ENCODE results near the gene DAZAP1.
"Not testable (repeated sequence)": the region's sequence is repeated elsewhere in the genome, so short reads cannot be mapped to it uniquely, and the experiment has no call there.

DAZAP1 gene

DNA sequence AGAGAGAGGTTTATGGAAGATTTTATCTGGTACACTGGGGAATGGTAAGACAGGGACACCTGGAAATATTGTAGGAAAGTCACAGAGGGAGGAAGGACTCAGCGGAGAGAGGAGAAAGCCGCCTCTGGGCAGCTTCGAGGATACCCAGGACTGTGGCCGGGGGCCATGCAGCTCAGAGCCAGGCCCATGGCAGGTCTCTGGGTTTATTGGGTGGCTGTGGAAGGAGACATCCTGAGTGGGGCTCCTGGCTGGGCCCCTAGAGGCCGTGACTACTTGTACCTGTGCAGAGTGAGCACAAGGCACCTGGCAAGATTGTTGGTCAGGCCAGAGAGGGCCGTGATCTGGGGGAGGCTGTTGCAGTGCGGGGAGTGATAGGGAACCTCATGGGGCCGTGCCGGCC lies 3.4 kb downstream of the DAZAP1 start:
- DNase-seq (ENCODE audit: low read depth, low spot score) = no peak

DNA sequence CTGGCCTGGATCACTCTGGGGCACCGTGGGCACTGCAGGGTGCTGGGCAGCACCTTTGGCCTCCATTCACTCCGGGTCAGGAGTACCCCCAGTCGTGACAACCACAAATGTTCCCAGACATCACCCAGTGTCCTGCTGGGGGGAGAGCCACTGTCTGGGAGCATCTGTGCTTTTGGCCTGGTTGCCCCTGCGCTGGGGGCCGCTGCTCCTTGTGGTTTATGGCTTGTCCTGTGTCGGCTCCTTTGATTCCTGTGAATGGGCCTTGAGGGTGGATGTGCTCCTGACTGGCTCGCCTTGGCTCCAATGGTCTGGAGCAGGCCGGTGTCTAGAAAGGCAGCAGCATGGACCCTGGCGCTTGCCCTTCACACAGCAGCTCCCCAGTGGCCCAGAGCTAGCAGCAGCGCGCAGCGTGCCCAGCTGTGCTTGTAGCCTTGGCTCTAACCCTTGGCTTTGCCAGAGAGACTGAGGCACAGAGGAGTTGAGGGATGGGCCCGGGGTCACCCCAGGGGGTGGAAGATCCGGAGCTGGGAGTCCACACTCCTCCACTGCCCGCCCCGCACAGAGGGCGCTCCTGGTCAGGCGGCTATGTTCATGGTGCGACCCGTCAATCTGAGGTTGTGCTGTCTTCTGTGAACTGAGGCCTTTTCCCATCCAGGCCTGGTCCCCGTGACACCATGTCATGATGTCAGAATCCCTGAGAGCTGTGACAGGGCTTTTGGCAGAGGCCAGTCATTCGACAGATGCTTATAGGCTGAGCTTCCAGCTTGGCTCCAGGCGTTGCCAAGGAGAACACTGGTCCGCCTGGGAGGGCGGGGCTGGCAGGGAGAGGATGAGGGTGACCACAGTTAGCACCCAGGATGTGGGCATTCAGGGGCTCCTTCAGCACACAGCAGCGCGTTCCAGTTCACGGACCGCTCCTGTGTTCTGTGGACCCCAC lies 4.1 kb downstream of the DAZAP1 start:
- no peak for DNase-seq (ENCODE audit: low read depth, low spot score)

DNA sequence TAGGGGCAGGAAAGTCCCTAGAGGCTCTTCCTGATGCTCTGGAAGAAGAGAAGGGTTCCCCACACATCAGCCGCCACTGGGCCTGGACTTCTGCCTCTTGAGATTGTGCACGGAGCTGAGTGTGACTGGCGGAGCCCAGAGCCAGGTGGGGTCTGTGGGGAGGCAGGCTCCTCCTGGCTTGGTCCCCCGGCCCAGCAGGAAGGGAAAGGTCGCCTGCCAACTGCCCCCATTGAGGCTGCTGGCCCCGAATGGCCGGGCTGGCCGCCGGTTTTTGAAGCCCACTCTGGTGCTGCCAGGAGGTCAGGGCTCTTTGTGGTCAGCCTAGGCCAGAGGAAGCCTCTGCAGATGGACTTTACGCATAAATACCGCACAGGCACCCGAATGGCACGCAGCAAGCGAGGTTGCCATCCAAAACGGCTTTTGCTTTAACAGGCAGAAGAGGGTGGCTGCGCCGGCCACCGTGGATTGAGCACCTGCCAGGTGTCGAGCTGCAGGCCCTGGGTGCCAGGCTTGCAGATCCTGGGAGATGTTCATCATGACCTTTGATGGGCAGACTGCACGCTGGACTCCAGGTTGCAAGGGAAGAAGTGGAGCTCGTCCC lies 5.0 kb downstream of the DAZAP1 start:
- no peak for DNase-seq (ENCODE audit: low read depth, low spot score)

DNA sequence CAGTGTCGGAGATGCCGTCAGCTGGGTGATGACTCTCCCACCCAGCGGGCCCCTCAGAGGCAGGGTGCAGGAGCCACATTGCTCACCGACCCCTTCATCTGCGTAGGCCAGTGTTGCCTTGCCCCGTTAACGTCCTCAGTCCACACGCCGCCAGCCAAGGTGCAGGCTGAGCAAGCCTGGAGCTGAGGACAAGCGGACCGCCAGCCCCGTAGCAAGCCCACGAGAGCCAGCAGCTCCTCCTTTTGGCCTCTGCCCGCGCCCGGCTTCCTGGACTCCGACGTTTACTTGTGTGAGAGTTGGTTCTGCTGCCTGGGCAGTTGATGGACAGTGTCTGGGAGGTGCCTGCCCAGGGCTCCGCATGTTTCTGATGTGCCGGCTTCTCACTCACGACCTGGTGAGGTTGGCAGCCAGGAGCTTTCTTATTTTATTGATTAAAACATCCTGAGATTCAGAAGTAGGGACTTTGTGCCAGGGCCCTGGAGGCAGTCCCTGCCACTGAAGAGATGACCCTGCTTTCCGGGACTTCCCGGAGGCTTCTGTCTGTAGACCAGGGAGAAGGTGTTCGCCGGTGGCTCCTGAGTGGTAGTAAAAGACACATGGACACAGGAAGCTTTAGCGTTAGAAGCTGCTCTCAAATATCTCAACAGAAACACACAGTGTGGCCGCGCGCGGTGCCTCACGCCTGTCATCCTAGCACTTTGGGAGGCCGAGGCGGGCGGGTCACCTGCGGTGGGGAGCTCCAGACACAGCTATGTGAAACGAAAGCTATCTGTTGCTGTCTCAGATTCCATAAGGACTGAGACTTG lies 5.8 kb downstream of the DAZAP1 start:
- no peak for DNase-seq (ENCODE audit: low read depth, low spot score)

DNA sequence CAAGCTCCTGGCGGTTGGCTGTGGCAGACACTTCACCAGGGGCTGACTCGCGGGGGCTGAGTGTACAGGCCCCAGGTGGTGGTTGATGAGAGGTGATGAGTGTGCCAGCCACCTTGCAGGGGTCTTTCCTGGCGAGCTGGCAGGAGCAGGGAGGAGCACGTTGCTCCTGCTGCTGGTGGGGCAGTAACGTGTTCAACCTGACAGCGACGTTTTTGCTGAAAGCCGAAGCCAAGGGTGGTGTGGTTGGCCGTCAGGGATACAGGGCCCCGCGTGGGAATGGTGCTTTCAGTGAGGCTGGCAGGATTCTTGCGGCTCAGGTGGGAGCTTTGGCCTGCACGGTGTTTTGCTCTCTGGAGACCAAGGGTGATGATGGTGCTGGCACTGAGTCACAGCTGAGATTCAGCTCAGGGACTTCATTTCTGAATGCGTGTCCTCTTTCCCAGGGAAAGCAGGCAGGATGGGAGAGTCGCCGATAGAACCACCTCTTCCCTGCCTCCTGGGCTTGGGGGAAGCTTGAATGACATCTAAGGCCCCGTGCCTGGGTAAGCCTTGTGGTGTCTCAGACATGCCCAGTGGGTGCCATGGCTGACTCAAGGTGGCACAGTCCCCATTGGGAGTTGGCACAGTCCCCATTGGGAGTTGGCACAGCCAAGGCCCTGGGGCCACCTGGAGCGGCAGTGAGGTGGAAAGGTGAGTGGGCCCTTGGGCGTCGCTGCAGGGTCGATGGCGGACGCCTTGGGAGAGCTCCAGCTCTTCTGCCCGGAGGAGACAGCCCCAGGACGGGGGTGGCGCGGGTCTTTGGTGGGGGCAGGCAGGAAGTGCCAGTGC lies 8.8 kb downstream of the DAZAP1 start:
- no peak for DNase-seq (ENCODE audit: low read depth, low spot score)

DNA sequence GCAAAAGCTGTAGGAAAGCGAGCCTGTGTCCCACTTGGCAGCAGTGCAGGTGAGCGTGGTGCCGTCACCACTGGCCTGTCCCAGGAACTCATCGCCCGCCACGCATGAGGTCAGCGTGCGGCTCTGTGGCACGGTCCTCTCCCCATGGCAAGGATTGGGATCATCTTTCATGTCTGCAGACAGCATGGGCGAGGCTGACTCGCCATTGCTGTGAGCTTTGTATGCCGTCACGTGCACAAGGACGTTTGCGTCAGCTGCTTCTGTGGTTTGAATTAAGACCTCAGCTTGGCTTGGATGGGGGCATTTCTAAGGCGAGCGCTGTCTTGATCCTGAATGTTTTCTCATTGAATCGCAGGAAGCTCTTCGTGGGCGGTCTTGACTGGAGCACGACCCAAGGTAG lies 9.8 kb downstream of the DAZAP1 start:
- no peak for DNase-seq (ENCODE audit: low read depth, low spot score)

DNA sequence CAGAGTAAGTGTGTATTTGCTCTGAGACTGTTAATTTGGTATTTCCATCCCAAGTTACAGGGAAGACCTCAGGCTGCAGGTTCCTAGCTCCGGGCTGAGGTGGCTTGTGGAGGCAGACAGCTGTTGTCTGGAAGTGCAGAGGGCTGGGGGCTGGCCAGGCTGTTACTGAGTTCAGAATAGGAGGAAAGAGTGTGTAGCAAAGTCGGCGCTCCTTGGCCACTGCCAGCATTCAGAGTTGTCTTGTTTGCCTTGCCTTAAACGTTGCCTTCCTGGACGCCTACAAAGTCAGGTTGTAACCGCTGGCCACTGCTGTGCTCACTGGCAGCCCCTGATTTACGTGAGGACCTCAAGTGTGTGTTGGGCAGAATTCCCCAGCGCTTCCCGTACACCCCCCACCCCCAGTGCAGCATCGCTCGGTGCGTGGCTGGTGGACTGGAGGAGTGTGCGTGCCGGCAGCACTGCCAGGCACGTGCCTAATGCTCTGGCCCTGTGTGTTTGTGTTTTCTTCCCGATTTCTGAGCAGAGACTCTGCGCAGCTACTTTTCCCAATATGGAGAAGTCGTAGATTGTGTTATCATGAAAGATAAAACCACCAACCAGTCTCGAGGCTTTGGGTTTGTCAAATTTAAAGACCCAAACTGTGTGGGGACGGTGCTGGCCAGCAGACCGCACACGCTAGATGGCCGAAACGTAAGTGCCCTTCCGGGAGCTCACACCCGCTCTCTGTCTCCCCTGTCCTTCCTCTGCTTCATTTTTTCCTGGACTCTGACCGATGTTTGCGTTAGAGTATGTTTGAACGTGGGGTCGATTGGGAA lies 10.5 kb downstream of the DAZAP1 start:
- no peak for DNase-seq (ENCODE audit: low read depth, low spot score)

DNA sequence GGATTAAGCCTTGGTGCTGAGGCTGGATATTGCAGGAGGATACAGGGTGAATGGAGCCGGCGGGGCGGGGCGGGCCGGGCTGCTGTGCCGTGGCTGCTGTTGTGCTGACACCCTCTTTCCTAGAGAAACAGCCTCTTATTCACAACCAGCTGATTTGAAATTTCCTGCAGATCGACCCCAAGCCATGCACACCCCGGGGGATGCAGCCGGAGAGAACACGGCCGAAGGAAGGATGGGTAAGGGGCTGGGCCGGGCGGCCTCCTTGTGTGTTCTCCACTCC lies 11.1 kb downstream of the DAZAP1 start:
- DNase-seq (ENCODE audit: low read depth, low spot score) = no peak

DNA sequence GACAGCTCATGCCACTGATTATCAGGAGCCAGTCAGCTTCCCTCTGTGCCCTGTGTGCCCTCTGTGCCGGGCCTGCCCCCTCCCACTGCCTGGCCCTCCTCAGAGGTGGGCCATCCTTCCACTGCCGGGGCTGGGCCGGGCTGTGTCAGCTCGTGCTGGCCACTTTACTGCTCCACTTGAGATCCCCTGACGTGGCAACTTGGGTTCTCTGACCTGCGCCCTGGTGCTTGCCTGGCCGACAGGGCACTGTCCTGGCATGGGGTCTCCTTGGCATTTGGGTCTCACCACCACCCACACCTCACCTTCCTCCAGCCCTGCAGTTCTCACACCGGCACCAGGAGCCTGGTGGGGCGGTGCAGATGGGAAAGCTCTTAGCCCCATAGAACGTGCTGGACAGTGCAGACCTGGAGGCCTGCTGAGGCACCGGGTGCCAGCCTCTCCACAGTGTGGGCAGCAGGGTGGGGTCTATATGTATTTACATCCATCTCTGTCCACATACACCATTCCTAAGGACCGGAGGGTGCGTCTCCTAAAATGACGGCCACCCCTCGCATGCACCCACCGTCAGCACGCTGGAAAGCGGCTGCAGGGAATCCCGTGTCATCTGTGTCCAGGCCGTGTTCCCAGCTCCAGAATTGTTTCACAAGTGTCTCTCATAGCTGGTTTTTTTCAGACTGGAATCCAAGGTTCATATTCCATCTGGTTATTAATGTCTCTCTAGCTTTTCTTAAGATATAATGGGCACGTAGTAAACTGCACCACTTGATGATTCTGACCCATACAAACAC lies 11.8 kb downstream of the DAZAP1 start:
- DNase-seq (ENCODE audit: low read depth, low spot score) = no peak

DNA sequence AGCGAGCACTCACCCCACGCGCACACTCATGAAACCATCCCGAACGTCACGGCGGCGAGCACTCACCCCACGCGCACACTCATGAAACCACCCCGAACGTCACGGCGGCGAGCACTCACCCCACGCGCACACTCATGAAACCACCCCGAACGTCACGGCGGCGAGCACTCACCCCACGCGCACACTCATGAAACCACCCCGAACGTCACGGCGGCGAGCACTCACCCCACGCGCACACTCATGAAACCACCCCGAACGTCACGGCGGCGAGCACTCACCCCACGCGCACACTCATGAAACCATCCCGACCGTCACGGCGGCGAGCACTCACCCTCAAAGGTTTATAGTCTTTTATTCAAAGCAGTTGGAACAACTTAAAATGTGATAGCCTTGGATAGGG lies 12.7 kb downstream of the DAZAP1 start:
- DNase-seq (ENCODE audit: low read depth, low spot score) = not testable (repeated sequence)

DNA sequence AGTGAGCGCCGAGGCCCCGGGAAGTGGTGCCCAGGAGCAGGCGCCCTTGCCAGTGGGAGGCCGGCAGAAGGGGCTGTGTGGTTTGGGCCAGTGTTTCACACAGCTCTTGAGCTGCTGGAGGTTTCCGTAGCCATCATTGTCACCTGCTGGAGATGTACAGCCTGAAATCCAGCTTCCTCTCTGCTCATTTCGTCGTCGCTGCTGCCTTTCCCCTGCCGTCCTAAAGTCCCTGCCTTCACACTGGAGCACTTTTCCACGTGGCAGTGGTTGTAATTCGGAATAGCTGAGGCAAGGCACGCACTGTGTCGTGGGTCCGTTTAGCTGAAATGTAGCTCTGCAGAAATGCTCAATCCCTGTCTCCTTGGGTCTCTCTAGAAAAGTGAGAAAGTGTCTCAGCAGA lies 13.2 kb downstream of the DAZAP1 start:
- no peak for DNase-seq (ENCODE audit: low read depth, low spot score)

DNA sequence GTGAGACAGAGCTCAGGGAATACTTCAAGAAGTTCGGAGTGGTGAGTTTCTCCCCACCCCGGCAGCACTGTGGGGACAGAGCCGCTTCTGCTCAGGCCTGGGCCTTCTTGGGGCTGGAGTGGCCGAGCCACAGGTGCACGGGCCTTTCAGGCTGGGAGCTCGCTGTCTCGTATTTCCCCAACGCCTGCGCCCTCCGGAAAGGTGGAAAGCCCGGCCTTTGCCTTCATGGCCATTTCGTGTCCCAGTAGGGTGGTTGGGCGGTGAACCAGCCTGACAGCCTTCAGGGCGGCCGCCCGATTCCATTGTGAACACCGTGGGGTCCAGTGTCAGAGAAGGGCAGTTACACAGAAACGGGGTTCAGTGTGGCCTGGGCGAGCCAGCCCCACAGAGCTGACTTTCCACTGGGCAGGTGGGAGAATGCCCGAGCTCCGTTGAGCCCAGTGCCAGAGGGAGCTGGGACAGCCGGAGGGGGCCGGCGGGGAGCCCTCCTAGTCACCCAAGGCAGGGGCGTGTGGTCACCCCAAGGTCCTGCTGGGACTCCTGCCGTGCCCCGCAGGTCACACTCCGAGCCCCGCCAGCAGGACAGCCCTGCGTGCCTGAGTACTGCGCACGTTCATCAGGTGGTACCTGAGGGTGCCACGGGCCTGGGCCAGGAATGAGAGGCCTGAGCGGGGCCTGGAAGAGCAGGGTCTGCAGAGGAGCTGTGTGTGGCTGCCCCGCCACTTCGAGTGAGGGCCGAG lies 14.0 kb downstream of the DAZAP1 start:
- no peak for DNase-seq (ENCODE audit: low read depth, low spot score)

DNA sequence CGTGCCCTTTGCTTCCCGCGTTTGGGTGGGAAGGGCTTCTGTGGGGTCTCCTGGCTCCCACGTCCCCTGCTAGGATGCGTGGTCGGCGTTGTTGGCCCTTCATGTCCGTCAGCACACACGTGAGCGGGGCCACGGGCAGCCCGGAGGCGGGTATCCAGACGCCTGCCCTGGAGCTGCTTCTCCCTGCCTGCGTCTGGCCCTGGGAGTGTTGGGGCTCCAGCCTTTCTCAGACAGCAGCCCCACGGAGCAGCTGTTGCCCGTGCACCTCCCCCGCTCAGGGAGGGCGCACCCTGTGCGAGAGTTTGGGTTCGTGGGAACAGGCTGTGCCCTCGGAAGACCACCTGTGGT lies 14.5 kb downstream of the DAZAP1 start:
- no peak for DNase-seq (ENCODE audit: low read depth, low spot score)

DNA sequence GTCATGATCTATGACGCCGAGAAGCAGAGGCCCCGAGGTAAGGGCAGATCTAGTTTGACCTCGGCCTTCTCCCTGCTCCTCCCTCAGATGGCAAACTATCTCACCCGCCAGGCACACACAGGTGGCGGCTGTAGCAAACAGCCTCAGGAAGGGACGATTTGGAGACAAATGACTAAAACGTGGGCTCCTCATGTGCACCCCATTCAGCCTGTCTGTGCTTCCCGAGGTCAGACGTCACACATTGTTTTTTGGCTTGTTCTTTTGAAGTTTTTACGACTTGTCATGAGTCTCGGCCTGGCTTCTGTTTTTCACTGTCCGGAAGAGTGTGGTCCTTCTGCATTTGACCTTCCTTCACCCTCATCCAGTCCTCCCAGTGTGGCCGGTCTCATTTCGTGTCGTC lies 15.0 kb downstream of the DAZAP1 start:
- no peak for DNase-seq (ENCODE audit: low read depth, low spot score)

DNA sequence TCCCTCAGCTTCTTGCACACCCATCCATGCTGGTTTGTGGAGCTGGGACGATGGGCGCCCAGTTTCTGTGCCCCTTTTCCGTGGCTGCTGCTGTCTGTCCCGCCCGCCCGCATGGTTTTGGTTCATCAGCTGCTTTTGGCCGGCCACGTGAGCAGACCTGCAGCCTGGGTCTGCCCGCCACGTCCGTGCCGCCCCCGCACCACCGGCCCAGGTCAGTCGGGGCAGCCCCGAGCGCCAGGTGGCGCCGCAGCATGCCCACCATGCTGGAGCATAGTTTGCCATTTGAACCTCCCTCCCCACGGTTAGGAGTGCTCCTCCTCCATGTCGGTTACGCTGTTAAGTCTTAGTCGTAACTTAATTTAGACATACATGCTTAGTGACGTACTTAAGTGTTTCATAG lies 15.6 kb downstream of the DAZAP1 start:
- DNase-seq (ENCODE audit: low read depth, low spot score) = no peak

DNA sequence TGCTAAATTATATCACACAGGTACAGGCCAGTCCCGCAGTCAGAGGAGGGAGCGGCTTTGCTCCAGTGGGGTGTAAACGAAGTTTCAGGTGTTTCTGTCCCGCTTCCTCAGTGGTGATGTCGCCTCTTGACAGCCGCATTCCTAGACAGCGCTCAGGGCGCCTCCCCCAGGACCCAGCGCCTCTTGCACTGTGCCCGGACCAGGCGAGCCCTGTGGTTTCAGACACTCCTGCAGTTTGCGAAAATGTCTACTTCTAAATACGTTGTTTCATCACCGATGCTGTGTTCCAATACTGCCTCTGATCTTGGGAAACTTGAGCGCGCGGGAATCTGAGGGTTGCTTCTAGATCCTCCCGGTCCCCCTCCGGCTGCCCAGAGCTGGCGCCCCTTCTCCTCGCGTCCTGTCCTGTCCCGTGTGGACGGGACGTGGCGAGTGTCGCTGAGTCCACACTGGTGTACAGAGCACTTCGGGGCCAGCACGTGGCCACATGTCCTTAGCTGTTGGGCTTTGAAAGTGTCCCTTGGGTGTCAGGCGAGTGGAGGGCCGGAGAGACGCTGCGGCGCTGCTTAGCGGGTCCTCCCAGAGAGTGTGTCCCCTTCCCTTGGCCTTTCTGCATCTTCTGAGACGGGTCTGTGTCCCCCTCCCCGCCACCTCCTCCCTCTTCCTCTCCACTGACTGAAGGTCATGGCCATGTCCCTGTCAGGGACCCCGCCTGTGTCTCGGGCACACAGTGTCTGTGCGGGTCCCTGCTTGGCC lies 16.2 kb downstream of the DAZAP1 start:
- DNase-seq (ENCODE audit: low read depth, low spot score) = no peak

DNA sequence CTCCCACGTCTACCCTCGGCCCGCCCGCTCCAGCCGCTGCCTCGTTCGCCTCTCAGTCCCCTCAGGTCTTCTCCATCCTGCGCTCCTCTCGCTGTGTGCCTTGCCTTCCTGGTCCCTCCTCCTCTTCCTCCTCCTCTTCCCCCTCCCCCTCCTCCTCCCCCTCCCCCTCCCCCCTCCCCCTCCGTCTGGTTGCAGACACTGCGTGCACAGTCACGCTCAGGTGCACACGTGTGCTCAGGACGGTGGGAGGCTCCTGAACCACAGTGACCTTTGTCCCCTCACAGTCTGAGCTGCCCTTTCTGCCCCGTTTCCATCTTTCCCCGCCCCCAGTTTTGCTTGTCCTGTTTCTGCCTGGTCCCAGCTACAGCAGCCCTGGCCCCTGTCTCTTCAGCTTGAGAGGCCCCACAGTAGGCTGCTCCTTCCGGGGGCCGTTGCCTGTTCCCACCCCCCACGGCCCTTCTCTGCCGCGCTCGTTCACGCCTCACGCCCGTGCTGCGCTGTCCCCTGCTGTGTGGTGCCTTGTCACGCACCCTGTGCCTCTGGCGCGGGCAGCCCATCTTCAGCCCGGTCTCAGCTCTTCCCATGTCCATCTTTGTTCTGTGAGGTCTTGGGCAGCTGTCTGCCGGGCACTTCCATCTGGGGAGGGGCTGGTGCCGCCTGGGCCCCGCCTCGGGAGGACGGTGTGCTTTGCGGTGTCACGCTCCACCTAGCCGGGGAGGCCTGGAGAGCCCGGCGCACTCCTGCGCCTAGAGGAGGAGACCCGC lies 17.0 kb downstream of the DAZAP1 start:
- no peak for DNase-seq (ENCODE audit: low read depth, low spot score)
